Measurements from ENCODE around the gene PSD2.
A peak's percentile ranks its signal among the peaks of the same experiment; 100 is the strongest.

Gene PSD2

GRCh38 chr5:139839918-139840317, 44.3 kb downstream of the PSD2 start:
- DNase-seq (ENCODE audit: insufficient read length, low spot score) (no peak), FAIRE-seq (no peak)
- TF ChIP-seq POLR2AphosphoS5 (IDR thresholded peaks at IDR 0.05; ENCODE audit: low read depth, low read length): no peak
- no peak for TF ChIP-seq SPI1 (IDR thresholded peaks at IDR 0.05; ENCODE audit: low read depth, low read length)
- no peak for TF ChIP-seq PAX5 (IDR thresholded peaks at IDR 0.05; ENCODE audit: insufficient read depth, low read length, severe bottlenecking)
- TF ChIP-seq POU2F2 (IDR thresholded peaks at IDR 0.05; ENCODE audit: low read depth, low read length): no peak
- no peak for TF ChIP-seq TAF1 (IDR thresholded peaks at IDR 0.05; ENCODE audit: low read depth, low read length)
- no peak for TF ChIP-seq POLR2A (IDR thresholded peaks at IDR 0.05; ENCODE audit: low read depth, low read length)

- no peak for DNase-seq (ENCODE audit: insufficient read length, low spot score)
- no peak for FAIRE-seq
- no peak for TF ChIP-seq POLR2AphosphoS5 (IDR thresholded peaks at IDR 0.05; ENCODE audit: low read depth, low read length)
- no peak for TF ChIP-seq POU2F2 (IDR thresholded peaks at IDR 0.05; ENCODE audit: low read depth, low read length)
- TF ChIP-seq SPI1 (IDR thresholded peaks at IDR 0.05; ENCODE audit: low read depth, low read length): no peak
- TF ChIP-seq TAF1 (IDR thresholded peaks at IDR 0.05; ENCODE audit: low read depth, low read length): no peak
- TF ChIP-seq POLR2A (IDR thresholded peaks at IDR 0.05; ENCODE audit: low read depth, low read length): no peak
- no peak for TF ChIP-seq PAX5 (IDR thresholded peaks at IDR 0.05; ENCODE audit: insufficient read depth, low read length, severe bottlenecking)
These were observed 45.9 kb downstream of the PSD2 start for GRCh38 chr5:139841549-139841948.

GRCh38 chr5:139842321-139842720, 46.7 kb downstream of the PSD2 start:
- FAIRE-seq: no peak
- DNase-seq (ENCODE audit: insufficient read length, low spot score): no peak
- TF ChIP-seq POLR2A (IDR thresholded peaks at IDR 0.05; ENCODE audit: low read depth, low read length) (no peak), POLR2AphosphoS5 (IDR thresholded peaks at IDR 0.05; ENCODE audit: low read depth, low read length) (no peak)

GRCh38 chr5:139843991-139844390, 48.4 kb downstream of the PSD2 start:
- no peak for DNase-seq (ENCODE audit: insufficient read length, low spot score)
- no peak for FAIRE-seq
- TF ChIP-seq POLR2A (IDR thresholded peaks at IDR 0.05; ENCODE audit: low read depth, low read length) (no peak), POLR2AphosphoS5 (IDR thresholded peaks at IDR 0.05; ENCODE audit: low read depth, low read length) (no peak), SPI1 (IDR thresholded peaks at IDR 0.05; ENCODE audit: low read depth, low read length) (0 out of 2 replicates have a peak, but pooled peaks have one; percentile 8)

GRCh38 chr5:139844472-139845145, 49.0 kb downstream of the PSD2 start:
- FAIRE-seq (peak; percentile 82), DNase-seq (ENCODE audit: insufficient read length, low spot score) (peak; percentile 61)
- TF ChIP-seq TAF1 (IDR thresholded peaks at IDR 0.05; ENCODE audit: low read depth, low read length): no peak
- no peak for TF ChIP-seq POLR2AphosphoS5 (IDR thresholded peaks at IDR 0.05; ENCODE audit: low read depth, low read length)
- TF ChIP-seq SPI1 (IDR thresholded peaks at IDR 0.05; ENCODE audit: low read depth, low read length): no peak
- no peak; the same call in 1 of the 2 replicates for TF ChIP-seq POU2F2 (IDR thresholded peaks at IDR 0.05; ENCODE audit: low read depth, low read length)
- TF ChIP-seq PAX5 (IDR thresholded peaks at IDR 0.05; ENCODE audit: insufficient read depth, low read length, severe bottlenecking): no peak
- TF ChIP-seq POLR2A (IDR thresholded peaks at IDR 0.05; ENCODE audit: low read depth, low read length): no peak

- FAIRE-seq: no peak
- TF ChIP-seq POLR2A (IDR thresholded peaks at IDR 0.05; ENCODE audit: low read depth, low read length) (peak; percentile 56; the same call in 1 of the 2 replicates), TAF1 (IDR thresholded peaks at IDR 0.05; ENCODE audit: low read depth, low read length) (no peak)
- DNase-seq (ENCODE audit: insufficient read length, low spot score): no peak
These were observed 50.5 kb downstream of the PSD2 start for GRCh38 chr5:139845846-139846681.

- no peak for FAIRE-seq
- no peak for DNase-seq (ENCODE audit: insufficient read length, low spot score)
- no peak for TF ChIP-seq POLR2A (IDR thresholded peaks at IDR 0.05; ENCODE audit: low read depth, low read length)
- TF ChIP-seq POU2F2 (IDR thresholded peaks at IDR 0.05; ENCODE audit: low read depth, low read length): no peak
- no peak for TF ChIP-seq POLR2AphosphoS5 (IDR thresholded peaks at IDR 0.05; ENCODE audit: low read depth, low read length)
- no peak for TF ChIP-seq TAF1 (IDR thresholded peaks at IDR 0.05; ENCODE audit: low read depth, low read length)
- no peak for TF ChIP-seq PAX5 (IDR thresholded peaks at IDR 0.05; ENCODE audit: insufficient read depth, low read length, severe bottlenecking)
These were observed 51.5 kb downstream of the PSD2 start for GRCh38 chr5:139847091-139847490.

GRCh38 chr5:139847790-139848507, 52.3 kb downstream of the PSD2 start:
- TF ChIP-seq POLR2AphosphoS5 (IDR thresholded peaks at IDR 0.05; ENCODE audit: low read depth, low read length) (0 out of 2 replicates have a peak, but pooled peaks have one; percentile 22), POLR2A (IDR thresholded peaks at IDR 0.05; ENCODE audit: low read depth, low read length) (0 out of 2 replicates have a peak, but pooled peaks have one; percentile 26), PAX5 (IDR thresholded peaks at IDR 0.05; ENCODE audit: insufficient read depth, low read length, severe bottlenecking) (no peak)
- peak; percentile 99 for FAIRE-seq
- DNase-seq (ENCODE audit: insufficient read length, low spot score): peak; percentile 89

- TF ChIP-seq TAF1 (IDR thresholded peaks at IDR 0.05; ENCODE audit: low read depth, low read length) (no peak), PAX5 (IDR thresholded peaks at IDR 0.05; ENCODE audit: insufficient read depth, low read length, severe bottlenecking) (no peak), POLR2A (IDR thresholded peaks at IDR 0.05; ENCODE audit: low read depth, low read length) (no peak), SPI1 (IDR thresholded peaks at IDR 0.05; ENCODE audit: low read depth, low read length) (no peak), POLR2AphosphoS5 (IDR thresholded peaks at IDR 0.05; ENCODE audit: low read depth, low read length) (no peak), POU2F2 (IDR thresholded peaks at IDR 0.05; ENCODE audit: low read depth, low read length) (no peak)
- DNase-seq (ENCODE audit: insufficient read length, low spot score) (no peak), FAIRE-seq (no peak)
These were observed 53.0 kb downstream of the PSD2 start for GRCh38 chr5:139848508-139849100.
